Measurements from ENCODE around the gene ANKRD40CL.

GRCh38 chr17:50765454-50766221 is 1.7 kb downstream of the ANKRD40CL start:
- TF ChIP-seq GATA2 (IDR thresholded peaks at IDR 0.05; ENCODE audit: low read depth, low read length) (no peak), GATA3 (IDR thresholded peaks at IDR 0.05; ENCODE audit: low read depth, low read length) (no peak; the same call in 1 of the 2 replicates)
